ENCODE measurements around the gene GP5.

Gene GP5

DNA sequence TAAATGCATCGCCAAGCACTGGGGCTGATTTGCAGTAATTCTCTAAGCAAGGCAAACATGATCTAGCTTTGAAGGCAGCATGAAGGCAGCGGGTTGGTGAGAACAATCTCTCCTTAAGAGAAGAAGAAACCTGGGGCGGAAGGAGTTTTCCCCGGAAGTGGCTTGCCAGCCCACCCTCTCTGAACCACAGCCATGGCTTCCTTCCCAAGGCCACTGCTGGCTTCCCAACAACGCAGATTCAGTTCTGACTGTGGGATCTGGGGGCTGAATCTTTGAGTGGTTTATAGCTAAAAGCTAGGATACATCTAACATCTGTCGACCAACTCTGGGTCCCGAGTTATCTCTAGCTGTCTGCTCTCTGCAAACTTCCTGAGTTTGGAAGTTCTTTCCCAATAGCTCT is 43.7 kb downstream of the GP5 start:
- H3K4me1 ChIP-seq (ENCODE audit: control insufficient read depth in 2 of 2, insufficient read depth in 1 of 2, low read depth in 1 of 2, low read length in 2 of 2) = peaks cover 0 to 7% of the 10 kb centered on the region in 2 donors
- no peak overlapping the region for H3K9ac ChIP-seq (ENCODE audit: low read depth, low read length, poor library complexity)
- H3K23ac ChIP-seq (ENCODE audit: low read depth, low read length, poor library complexity) = no peak overlapping the region
- no peak overlapping the region for H2BK5ac ChIP-seq (ENCODE audit: low read length)
- no peak overlapping the region for H3K18ac ChIP-seq (ENCODE audit: low read length)
- H3K27me3 ChIP-seq (ENCODE audit: control insufficient read depth in 3 of 3, insufficient read depth in 3 of 3, low read depth in 1 of 3, low read length in 3 of 3) = peaks cover 0 to 39% (median 0%) of the 10 kb centered on the region in 3 experiments
- WGBS, 2 donors (ENCODE audit: extremely low coverage in 2 of 2, insufficient read length in 2 of 2, insufficient replicate concordance in 1 of 2) = no CpG with 5 or more reads among the region's 7 CpGs
- no peak overlapping the region for H3K4me3 ChIP-seq (ENCODE audit: low read length in 2 of 2)
- H3K14ac ChIP-seq (ENCODE audit: low read length) = no peak overlapping the region
- H2AK5ac ChIP-seq (ENCODE audit: low read depth, low read length) = no peak overlapping the region
- no peak overlapping the region for H4K8ac ChIP-seq (ENCODE audit: low read depth, low read length)
- H3K36me3 ChIP-seq (replicated peaks in 1 of 2; ENCODE audit: control insufficient read depth in 2 of 2, insufficient read depth in 2 of 2, low read length in 2 of 2) = no peaks in the 10 kb centered on the region
- no peak for DNase-seq (ENCODE audit: low spot score)
- no peak overlapping the region for H4K91ac ChIP-seq (ENCODE audit: low read depth, low read length, poor library complexity)
- no peak overlapping the region for H3K27ac ChIP-seq (replicated peaks; ENCODE audit: low read length)
- H2BK12ac ChIP-seq (ENCODE audit: low read length) = no peak overlapping the region
- no peak overlapping the region for H3K4me2 ChIP-seq (ENCODE audit: insufficient read depth, low read length, poor library complexity, severe bottlenecking)
- H3K9me3 ChIP-seq (replicated peaks in 1 of 2; ENCODE audit: control insufficient read depth in 2 of 2, insufficient read depth in 1 of 2, low read depth in 1 of 2, low read length in 2 of 2) = peaks cover 0 to 3% of the 10 kb centered on the region in 2 donors
- H3K4ac ChIP-seq (ENCODE audit: low read length) = no peak overlapping the region
- no peak overlapping the region for H2BK120ac ChIP-seq (ENCODE audit: low read depth, low read length)
- H3K79me1 ChIP-seq (ENCODE audit: low read depth, low read length) = peaks cover 2% of the 10 kb centered on the region
- no peak overlapping the region for H2AFZ ChIP-seq (ENCODE audit: low read length)
- H2BK15ac ChIP-seq (ENCODE audit: low read length) = no peak overlapping the region

DNA sequence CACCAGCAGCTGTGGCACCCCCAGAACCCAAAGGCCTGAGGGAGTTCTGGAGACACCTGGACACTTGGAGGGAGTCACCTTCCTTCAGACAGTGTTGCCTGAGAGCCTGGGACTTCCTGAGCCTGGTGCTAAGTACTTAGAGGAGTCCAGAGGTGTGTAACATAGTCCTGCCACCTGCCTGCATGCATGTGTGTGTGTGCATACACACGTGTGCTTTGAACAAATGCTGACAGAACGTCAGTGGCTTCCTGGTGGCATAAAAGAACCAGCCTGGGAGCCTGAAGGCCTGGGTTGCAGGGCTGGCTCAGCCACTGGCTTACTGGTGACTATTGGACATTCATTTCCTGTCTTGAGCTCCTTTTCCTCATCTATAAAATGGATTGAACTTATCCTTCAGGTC is 44.8 kb downstream of the GP5 start:
- Histone ChIP-seq H3K27me3 (ENCODE audit: control insufficient read depth in 3 of 3, insufficient read depth in 3 of 3, low read depth in 1 of 3, low read length in 3 of 3) (peaks cover 0 to 39% (median 0%) of the 10 kb centered on the region in 3 experiments), H3K9me3 (replicated peaks in 1 of 2; ENCODE audit: control insufficient read depth in 2 of 2, insufficient read depth in 1 of 2, low read depth in 1 of 2, low read length in 2 of 2) (peaks cover 0 to 3% of the 10 kb centered on the region in 2 donors), H3K79me1 (ENCODE audit: low read depth, low read length) (peaks cover 2% of the 10 kb centered on the region), H3K4me3 (ENCODE audit: low read length in 2 of 2) (peak overlapping the region in 1 of 2 donors; percentile 46), H3K36me3 (replicated peaks in 1 of 2; ENCODE audit: control insufficient read depth in 2 of 2, insufficient read depth in 2 of 2, low read length in 2 of 2) (no peaks in the 10 kb centered on the region), H3K4me1 (ENCODE audit: control insufficient read depth in 2 of 2, insufficient read depth in 1 of 2, low read depth in 1 of 2, low read length in 2 of 2) (peaks cover 0 to 9% of the 10 kb centered on the region in 2 donors), H3K14ac (ENCODE audit: low read length) (no peak overlapping the region), H2BK12ac (ENCODE audit: low read length) (no peak overlapping the region), H3K23ac (ENCODE audit: low read depth, low read length, poor library complexity) (no peak overlapping the region), H3K27ac (replicated peaks; ENCODE audit: low read length) (no peak overlapping the region), H3K4me2 (ENCODE audit: insufficient read depth, low read length, poor library complexity, severe bottlenecking) (no peak overlapping the region), H3K9ac (ENCODE audit: low read depth, low read length, poor library complexity) (no peak overlapping the region), H2BK15ac (ENCODE audit: low read length) (peak overlapping the region; percentile 40), H2AK5ac (ENCODE audit: low read depth, low read length) (peak overlapping the region; percentile 47), H4K8ac (ENCODE audit: low read depth, low read length) (no peak overlapping the region), H4K91ac (ENCODE audit: low read depth, low read length, poor library complexity) (no peak overlapping the region), H2BK120ac (ENCODE audit: low read depth, low read length) (no peak overlapping the region), H2BK5ac (ENCODE audit: low read length) (no peak overlapping the region), H3K18ac (ENCODE audit: low read length) (no peak overlapping the region), H3K4ac (ENCODE audit: low read length) (no peak overlapping the region), H2AFZ (ENCODE audit: low read length) (no peak overlapping the region)
- DNase-seq (ENCODE audit: low spot score) = no peak
- WGBS, 2 donors (ENCODE audit: extremely low coverage in 2 of 2, insufficient read length in 2 of 2, insufficient replicate concordance in 1 of 2) = no CpG with 5 or more reads among the region's 2 CpGs

DNA sequence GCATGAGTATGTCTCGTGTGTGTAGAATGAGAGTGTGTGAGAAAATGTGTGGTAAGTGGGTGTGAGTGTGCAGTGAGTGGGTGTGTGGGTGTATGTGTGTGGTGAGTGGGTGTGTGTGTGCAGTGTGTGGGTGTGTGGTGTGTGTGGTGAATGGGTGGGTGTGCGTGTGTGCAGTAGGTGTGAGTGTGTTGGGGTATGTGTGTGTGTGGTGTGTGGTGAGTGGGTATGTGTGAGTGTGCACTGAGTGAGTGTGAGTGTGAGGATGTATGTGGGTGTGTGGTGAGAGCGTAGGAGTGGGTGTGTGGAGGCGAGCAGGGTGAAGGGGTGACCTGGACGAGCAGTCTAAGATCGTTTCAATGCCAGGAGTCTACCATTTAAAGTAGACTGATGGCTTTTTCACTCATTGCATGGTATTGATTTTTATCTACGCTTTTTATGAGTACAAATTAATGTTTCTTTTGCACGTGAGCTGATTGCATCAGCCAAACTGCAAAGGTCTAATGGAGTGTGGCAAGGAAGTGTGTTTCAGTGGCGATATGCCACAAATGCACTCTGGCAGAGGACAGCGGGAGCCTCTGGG is 46.3 kb downstream of the GP5 start:
- WGBS, 2 donors (ENCODE audit: extremely low coverage in 2 of 2, insufficient read length in 2 of 2, insufficient replicate concordance in 1 of 2) = 100% methylated on average over 1 to 4 of the region's 10 CpGs
- Histone ChIP-seq H3K9ac (ENCODE audit: low read depth, low read length, poor library complexity) (peak overlapping the region; percentile 53), H3K4me3 (ENCODE audit: low read length in 2 of 2) (peak overlapping the region in 1 of 2 donors; percentile 57), H3K18ac (ENCODE audit: low read length) (no peak overlapping the region), H4K91ac (ENCODE audit: low read depth, low read length, poor library complexity) (no peak overlapping the region), H2BK15ac (ENCODE audit: low read length) (no peak overlapping the region), H3K36me3 (replicated peaks in 1 of 2; ENCODE audit: control insufficient read depth in 2 of 2, insufficient read depth in 2 of 2, low read length in 2 of 2) (no peaks in the 10 kb centered on the region), H2BK12ac (ENCODE audit: low read length) (no peak overlapping the region), H3K9me3 (replicated peaks in 1 of 2; ENCODE audit: control insufficient read depth in 2 of 2, insufficient read depth in 1 of 2, low read depth in 1 of 2, low read length in 2 of 2) (peaks cover 0 to 3% of the 10 kb centered on the region in 2 donors), H4K8ac (ENCODE audit: low read depth, low read length) (no peak overlapping the region), H3K23ac (ENCODE audit: low read depth, low read length, poor library complexity) (no peak overlapping the region), H3K4me1 (ENCODE audit: control insufficient read depth in 2 of 2, insufficient read depth in 1 of 2, low read depth in 1 of 2, low read length in 2 of 2) (peaks cover 0 to 3% of the 10 kb centered on the region in 2 donors), H3K14ac (ENCODE audit: low read length) (no peak overlapping the region), H3K27ac (replicated peaks; ENCODE audit: low read length) (no peak overlapping the region), H3K4ac (ENCODE audit: low read length) (no peak overlapping the region), H2AK5ac (ENCODE audit: low read depth, low read length) (no peak overlapping the region), H3K79me1 (ENCODE audit: low read depth, low read length) (peaks cover 2% of the 10 kb centered on the region), H2BK5ac (ENCODE audit: low read length) (no peak overlapping the region), H3K27me3 (ENCODE audit: control insufficient read depth in 3 of 3, insufficient read depth in 3 of 3, low read depth in 1 of 3, low read length in 3 of 3) (peaks cover 0 to 26% (median 0%) of the 10 kb centered on the region in 3 experiments), H2AFZ (ENCODE audit: low read length) (no peak overlapping the region), H3K4me2 (ENCODE audit: insufficient read depth, low read length, poor library complexity, severe bottlenecking) (no peak overlapping the region), H2BK120ac (ENCODE audit: low read depth, low read length) (no peak overlapping the region)
- no peak for DNase-seq (ENCODE audit: low spot score)

DNA sequence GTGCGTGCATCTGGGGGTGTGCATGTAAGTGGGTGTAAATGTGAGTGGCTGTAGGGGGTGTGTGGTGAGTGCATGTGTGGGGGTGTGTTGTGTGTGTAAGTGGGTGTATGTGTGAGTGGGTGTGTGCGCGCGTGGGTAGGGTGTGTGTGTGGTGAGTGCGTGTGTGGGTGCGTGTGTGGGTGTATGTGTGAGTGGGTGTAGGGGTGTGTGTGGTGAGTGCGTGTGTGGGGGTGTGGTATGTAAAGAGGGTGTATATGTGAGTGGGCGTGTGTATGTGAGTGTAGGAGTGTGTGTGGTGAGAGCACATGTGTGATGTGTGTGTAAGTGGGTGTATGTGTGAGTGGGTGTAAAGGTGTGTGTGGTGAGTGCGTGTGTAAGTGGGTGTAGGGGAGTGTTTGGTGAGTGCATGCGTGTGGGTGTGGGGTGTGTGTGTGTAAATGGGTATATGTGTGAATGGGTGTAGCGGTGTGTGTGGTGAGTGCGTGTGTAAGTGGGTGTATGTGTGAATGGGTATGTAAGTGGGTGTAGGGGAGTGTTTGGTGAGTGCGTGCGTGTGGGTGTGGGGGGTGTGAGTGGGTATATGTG is 47.0 kb downstream of the GP5 start:
- H3K27me3 ChIP-seq (ENCODE audit: control insufficient read depth in 3 of 3, insufficient read depth in 3 of 3, low read depth in 1 of 3, low read length in 3 of 3) = peaks cover 0 to 23% (median 0%) of the 10 kb centered on the region in 3 experiments
- no peak overlapping the region for H3K27ac ChIP-seq (replicated peaks; ENCODE audit: low read length)
- no peak overlapping the region for H3K4ac ChIP-seq (ENCODE audit: low read length)
- H3K79me1 ChIP-seq (ENCODE audit: low read depth, low read length) = peaks cover 2% of the 10 kb centered on the region
- H3K14ac ChIP-seq (ENCODE audit: low read length) = peak overlapping the region; percentile 26
- peak overlapping the region; percentile 95 for H4K8ac ChIP-seq (ENCODE audit: low read depth, low read length)
- H3K9ac ChIP-seq (ENCODE audit: low read depth, low read length, poor library complexity) = peak overlapping the region; percentile 18
- H3K4me3 ChIP-seq (ENCODE audit: low read length in 2 of 2) = peak overlapping the region in 1 of 2 donors; percentile 57
- H3K36me3 ChIP-seq (replicated peaks in 1 of 2; ENCODE audit: control insufficient read depth in 2 of 2, insufficient read depth in 2 of 2, low read length in 2 of 2) = no peaks in the 10 kb centered on the region
- WGBS, 2 donors (ENCODE audit: extremely low coverage in 2 of 2, insufficient read length in 2 of 2, insufficient replicate concordance in 1 of 2) = 98 to 100% methylated on average over 5 to 13 of the region's 14 CpGs
- H2AFZ ChIP-seq (ENCODE audit: low read length) = no peak overlapping the region
- H2BK120ac ChIP-seq (ENCODE audit: low read depth, low read length) = no peak overlapping the region
- H3K9me3 ChIP-seq (replicated peaks in 1 of 2; ENCODE audit: control insufficient read depth in 2 of 2, insufficient read depth in 1 of 2, low read depth in 1 of 2, low read length in 2 of 2) = peaks cover 0 to 3% of the 10 kb centered on the region in 2 donors
- H3K18ac ChIP-seq (ENCODE audit: low read length) = peak overlapping the region; percentile 81
- no peak for DNase-seq (ENCODE audit: low spot score)
- H2BK12ac ChIP-seq (ENCODE audit: low read length) = peak overlapping the region; percentile 30
- H3K23ac ChIP-seq (ENCODE audit: low read depth, low read length, poor library complexity) = peak overlapping the region; percentile 77
- H2BK5ac ChIP-seq (ENCODE audit: low read length) = no peak overlapping the region
- H2BK15ac ChIP-seq (ENCODE audit: low read length) = peak overlapping the region; percentile 25
- no peak overlapping the region for H4K91ac ChIP-seq (ENCODE audit: low read depth, low read length, poor library complexity)
- peaks cover 0 to 3% of the 10 kb centered on the region in 2 donors for H3K4me1 ChIP-seq (ENCODE audit: control insufficient read depth in 2 of 2, insufficient read depth in 1 of 2, low read depth in 1 of 2, low read length in 2 of 2)
- H2AK5ac ChIP-seq (ENCODE audit: low read depth, low read length) = peak overlapping the region; percentile 95
- H3K4me2 ChIP-seq (ENCODE audit: insufficient read depth, low read length, poor library complexity, severe bottlenecking) = no peak overlapping the region

Data from neuronal stem cell (in vitro differentiated cells).